ENCODE data around the gene GRIN2A.

Gene GRIN2A

DNA sequence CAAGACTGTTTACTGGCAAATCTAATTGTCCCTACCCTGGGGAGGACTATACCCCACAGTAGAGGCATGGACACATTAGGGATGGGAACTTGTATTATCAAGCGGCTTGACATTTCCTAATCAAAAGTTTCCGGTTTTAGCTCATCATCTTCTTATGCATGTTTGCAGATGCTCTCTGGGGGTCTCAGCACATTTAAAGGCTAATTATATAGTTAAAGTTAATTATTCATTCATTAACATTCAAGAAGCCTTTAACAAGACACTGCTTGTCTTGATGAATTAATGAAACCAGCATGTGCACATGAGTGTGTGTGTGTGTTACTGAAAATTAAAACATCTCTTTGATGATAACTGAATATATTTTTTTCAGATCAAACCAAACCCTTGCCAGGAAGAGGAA, 377.1 kb downstream of the GRIN2A start:
- DNase-seq, result no peak

DNA sequence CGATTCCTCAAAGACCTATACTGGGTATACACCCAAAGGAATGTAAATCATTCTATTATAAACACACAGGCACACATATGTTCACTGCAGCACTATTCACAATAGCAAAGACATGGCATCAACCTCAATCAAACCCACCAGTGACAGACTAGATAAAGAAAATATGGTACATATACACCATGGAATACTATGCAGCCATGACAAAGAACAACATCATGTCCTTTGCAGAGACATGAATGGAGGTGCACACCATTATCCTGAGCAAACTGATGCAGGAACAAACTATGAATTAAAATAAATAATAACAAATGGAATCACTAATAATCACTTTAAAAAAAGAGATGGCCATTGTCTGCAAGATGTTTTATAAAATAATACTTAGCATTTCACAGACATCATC, 380.1 kb downstream of the GRIN2A start:
- DNase-seq, result no peak

DNA sequence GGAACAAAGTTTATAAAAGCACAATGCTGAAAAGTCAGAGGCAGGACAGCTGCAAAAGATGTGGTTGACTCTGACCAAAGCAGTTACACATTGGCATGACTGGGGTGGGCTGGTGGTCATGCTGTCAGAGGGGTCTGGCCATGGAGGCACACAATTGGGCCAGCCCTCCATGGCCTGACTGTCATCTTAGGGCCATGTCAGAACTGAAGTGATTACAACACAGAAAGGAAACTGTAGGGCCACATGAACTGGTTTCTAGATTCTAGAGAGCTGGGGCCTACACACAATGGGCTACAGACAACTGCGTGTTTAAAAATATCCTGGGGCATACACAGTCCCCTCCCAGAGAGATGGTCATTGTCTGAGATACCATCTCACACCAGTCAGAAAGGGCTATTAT, 380.6 kb downstream of the GRIN2A start:
- DNase-seq, result no peak

DNA sequence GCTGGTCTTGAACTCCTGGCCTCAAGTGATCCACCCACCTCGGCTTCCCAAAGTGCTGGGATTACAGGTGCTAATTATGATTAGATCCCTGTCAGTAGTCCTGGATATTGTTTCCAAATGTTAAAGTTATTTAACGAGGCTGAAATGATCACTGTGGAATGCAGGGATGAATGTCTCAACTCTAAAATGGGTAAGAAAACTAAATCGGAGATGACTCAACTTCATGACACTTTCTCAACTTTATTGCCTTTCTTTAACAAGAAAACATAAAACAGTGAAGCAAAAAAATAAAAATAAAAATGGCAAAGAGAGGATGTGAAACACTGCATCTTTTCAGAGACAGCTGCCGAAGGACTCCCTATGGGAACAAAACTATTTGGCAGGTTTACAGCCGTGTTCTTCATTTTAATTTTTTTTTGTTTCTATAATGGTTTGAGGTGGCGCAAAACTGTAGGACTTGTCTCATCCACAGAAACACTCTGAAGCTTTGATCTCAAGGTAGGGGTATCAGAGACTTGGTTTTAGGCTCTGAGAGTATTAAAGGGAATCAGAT, 382.0 kb downstream of the GRIN2A start:
- no peak for DNase-seq

DNA sequence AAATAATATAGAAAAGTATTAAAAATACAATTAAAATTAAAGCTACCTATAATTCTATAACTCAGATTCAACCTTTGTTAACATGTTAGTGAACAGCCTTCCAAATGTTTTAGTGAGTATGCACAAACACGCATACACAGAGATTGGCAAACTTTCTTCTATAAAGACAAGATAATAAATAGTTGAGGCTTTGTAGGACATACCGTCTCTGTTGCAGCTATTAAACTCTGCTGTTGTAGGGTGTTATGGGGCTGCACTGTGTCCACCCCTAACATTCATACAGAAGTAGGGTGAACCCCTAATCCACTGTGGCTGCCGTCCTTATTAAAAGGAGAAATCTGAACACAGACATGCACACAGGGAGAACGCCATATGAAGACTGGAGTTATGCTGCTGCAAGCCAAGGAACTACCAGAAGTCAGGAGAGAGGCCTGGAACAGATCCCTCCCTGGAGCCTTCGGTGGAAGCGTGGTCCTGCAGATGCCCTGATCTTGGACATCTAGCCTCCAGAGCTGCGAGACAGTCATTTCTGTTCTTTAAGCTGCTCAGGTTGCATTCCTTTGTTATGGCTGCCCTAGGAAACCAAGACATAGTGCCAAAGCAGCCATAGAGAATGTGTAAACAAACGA, 383.2 kb downstream of the GRIN2A start:
- DNase-seq, result no peak

DNA sequence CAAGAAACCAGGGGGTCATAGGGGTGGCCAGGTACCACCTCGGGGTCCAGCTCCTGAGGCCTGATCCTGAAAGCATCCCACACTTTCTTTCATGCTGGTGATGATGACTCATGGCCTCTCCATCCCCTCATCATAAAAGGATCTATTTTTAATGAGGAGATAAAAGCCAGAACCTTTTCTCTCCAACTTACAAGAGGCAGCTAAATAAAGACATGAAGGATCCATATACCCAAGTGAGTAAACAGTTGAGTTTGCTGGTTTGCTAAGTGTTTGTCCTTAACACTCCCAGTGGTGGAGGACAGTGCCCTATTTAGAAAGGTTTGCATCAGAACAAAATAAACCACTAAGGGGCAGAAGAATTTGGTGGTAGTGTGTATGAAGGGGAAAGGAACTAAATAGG, 383.8 kb downstream of the GRIN2A start:
- no peak for DNase-seq

DNA sequence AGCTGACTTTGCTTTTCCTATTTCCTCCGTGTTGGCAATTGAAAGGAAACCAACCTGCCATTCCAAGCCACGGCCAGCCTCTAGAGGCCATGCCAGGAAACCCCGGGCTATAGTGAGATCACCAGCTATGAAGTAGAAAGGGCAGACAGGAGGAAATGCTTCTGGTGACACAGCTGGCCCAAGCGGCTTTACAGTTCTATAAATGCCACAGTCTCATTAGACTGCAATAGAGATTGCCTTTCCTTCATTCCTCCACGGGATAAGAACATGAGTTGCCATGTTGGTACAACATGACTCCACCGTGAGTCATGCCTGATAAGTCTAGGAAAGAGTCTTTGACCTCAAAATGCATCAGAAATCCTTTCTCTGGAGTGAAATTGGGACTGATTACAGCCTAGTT, 384.9 kb downstream of the GRIN2A start:
- DNase-seq, result no peak

DNA sequence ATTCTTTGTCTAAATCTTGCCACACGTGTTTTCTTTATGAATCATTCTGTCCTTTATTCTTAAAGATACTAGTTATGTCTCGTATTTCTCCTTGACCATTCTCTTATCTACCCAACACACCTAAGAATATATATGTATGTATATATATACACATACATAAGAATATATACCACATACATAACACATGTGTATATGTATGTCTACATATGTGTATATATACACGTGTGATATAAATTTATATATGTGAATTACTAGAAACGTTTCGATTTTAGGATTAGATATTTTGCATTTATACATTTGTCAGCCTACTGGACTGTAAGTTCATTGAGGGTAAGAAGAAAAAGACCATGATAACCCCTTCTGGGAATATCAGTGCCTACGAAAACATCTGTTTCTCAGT, 388.6 kb downstream of the GRIN2A start:
- no peak for DNase-seq

DNA sequence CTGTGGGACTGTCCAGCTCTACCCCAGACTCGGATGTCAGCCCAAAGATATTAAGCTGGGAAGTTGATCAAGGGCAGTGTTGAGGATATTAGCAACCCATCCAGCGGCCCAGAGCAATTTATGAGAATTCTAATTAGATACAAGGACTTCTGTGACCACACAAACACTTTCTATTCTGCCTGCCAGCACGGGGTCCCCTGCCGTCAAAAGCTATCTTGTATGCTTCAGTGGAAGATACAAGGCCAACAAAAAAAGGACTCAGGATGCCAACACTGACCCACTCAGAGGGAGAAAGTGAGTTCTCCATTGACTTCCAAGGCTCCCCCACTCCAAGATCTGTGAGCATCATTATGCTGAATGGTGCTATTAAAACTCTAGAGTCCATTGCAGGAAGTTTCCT, 390.7 kb downstream of the GRIN2A start:
- no peak for DNase-seq

DNA sequence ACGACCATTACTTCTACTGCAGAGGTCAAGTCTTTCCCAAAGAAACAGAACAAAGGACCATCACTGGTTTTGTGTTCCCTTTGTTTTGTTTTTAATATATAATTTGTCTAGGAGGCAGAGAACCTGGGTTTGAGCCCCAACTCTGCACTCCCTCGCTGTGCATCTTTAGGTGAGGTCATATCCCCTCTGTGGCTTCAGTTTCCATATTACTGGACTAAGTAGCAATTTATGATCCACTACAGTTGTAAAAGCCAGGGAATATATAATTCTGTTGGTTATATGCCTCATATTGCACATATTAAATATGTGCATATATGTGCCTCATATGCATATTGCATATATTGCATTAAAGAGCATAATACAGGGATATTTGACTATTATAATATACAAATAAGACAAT, 392.0 kb downstream of the GRIN2A start:
- DNase-seq, result no peak

DNA sequence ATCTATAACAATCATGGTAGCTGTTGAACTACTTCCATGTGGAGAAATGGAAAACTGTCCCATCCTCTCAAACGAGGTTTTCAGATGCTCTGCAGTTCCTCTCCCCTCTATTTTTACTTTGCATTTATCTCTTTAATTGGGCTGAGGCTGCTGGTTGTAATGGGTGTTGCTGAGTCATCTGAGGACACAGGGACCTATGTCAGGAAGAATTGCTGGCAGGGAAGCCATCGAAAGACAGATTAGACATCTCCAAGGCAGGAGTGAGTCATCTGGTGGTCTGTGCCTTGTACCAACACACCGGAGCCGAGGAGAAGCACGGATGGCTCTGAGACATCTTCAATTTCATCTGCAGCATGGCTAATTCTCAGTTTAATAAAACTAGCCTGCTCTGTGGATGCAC, 394.5 kb downstream of the GRIN2A start:
- no peak for DNase-seq

DNA sequence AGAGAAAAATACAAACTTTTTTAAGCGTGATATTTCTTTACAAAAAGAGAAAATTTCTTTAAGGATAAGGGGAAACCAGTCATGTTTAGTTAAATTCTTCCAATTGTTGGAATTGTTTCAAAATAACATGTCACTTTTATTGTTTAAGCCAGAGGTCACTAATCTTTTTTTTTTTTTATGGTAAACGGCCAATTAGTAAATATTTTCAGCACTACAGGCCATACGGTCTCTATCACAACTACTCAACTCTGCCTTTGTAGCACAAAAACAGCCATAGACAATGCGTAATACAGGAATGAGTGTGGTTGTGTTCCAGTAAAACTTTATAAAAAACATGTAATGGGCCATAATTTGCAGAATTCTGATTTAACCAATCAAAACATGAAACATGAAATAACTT, 401.4 kb downstream of the GRIN2A start:
- DNase-seq, result no peak

DNA sequence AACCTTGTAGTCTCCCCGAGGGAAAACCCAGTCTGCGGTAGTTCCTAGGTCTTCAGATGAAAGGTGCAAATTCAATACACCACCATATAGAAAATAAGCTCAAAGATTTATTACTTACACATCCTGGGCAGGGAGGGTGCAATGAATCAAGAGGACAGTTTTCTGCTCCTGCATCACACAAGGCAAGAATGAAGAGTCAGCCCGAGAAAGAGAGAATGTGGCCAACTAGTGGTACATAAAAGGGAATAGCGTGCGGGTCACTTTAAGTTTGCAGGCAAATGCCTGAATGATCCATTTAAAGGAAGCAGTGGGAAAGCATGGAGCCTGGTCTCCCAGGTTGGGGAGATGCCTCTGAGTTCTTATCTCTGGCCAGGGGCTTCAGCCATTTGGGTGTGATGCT, 403.4 kb downstream of the GRIN2A start:
- no peak for DNase-seq

DNA sequence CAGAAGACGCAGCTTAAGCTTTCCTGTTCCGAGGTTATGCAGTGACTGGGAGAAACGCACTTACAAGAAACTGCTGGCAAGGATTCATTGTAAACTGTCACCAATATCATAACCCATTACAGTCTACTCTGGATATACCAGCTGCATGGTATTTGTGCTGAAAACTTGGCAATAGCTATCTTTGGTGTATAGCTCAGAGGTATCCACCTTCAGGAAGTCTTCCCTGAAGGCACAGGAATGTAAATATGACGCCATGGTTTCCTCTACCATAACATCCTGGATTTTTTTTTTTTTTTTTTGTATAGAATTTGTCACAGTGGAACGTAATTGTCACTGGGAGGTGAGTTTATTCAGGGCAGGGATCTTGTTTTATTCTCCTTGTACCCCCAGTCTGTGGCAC, 406.2 kb downstream of the GRIN2A start:
- DNase-seq, result no peak

DNA sequence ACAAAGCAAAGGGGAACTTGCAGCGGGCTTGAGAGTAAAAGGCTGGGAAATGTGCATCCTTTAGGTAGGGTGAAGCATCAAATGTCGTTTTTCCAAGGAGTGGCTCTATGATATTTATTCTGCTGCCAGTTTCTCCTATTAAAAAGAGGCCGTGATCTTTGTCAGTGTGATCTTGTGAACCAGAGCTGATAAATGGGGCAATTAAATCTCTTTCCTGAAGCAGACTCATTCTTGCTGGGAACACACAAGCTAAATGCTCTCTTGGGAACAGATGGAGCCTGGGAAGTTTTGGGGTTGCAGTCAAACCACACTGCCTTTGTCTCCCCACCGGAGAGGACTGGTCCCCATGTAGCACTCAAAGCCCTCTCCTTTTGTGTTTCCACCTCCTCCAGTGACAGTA, 408.9 kb downstream of the GRIN2A start:
- DNase-seq, result no peak

DNA sequence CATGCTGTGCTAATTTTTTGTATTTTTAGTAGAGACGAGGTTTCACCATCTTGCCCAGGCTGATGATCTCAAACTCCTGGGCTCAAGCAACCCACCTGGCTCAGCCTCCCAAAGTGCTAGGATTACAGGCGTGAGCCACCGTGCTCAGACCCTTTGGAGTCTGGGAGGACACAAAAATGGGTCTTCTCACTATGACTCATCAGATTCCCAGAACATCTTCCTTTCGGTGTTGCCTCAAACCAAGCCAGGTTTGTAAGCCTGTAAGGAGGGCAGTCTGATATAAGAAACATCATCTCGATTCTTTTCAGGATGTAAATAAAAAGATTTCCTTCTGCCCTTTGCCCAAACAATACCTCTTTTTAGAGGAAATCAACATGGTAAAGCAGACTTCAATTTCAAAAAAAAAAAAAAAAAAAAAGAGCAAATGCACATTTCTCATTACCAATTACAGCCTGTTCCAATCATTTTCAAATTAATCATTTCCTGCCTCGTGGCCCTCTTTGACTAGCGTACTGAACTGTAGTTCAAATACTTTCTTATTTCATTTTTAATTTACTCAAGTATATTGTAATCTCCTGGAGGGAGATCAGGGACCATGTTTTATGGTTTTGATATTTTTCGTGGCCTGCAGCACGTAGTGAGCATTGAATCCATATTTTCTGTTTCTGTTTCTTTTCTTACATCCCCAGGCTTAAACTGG, 409.6 kb downstream of the GRIN2A start:
- no peak for DNase-seq

DNA sequence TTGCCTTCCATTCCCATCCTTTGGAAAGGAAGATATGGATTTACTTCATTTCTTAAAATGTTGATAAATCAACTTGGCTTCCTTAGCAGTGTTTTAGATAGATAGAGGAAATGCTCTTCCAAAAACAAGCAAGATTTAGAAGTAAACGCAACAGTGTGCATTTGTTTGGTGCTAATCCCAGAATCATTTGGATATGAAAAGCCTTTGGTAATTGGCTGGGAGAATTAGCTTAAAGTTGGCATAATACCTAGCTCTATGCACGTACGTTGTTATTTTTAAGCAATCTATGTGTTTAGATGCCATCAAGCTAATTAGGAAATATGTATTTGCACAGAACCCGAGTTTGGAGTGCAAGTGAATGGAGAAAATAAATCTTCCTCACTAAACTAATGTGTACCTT, 415.3 kb downstream of the GRIN2A start:
- no peak for DNase-seq

DNA sequence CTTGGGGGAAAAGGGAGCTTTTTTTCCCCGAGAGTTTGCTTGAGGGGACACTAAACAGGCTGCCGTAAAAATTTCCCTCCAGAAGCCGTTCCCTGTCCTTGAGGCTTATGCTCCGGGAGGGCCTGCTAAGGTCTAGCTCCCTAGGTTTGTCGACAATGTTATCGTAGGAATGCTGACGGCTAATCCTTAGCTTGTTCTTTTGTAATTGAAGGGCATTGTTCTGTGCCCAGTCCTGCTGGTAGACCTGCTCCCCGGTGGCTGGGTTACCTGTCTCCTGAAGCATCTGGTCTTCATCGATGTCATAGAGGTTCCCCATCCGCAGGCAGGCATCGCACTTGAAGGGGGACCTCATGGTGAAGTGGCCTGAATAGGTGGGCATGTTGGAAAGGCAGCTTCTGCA, 418.7 kb downstream of the GRIN2A start:
- DNase-seq, result no peak

DNA sequence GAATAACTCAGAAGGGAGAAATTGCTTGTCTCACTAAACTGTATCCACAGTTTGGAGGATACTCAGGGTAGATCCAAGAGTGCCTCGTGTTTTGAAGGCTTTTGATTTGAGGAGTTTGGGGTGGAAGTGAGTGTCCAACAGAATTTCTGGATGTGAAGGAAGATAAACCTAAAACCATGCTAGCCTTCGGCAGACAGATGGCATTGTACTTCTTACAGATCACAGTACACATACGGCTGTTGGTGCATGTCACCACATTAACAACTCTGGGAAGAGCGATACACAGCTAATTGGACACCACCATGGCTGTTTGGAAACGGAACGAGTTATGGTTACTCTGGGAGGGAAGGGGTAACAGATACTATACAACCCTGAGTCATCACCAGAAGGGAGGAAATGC, 420.4 kb downstream of the GRIN2A start:
- no peak for DNase-seq

DNA sequence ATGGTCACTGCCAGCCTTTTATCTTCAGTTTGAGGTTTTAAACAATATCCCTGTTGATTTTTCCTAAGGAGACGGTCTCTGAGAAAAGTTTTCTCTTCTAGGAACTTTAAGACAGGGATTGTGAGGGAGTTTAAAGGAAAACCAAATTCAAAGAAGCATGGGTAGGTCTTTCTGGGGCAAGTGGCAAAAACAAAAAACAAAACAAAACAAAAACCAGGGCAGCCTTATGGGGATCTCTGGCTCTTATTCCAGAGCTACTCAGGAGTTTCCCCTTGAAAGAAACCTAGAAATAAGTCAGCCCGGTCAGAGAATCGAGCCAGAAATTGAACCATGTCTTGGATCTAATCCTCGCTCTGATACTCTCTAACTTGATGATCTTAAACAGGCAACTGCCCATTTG, 424.5 kb downstream of the GRIN2A start:
- DNase-seq, result no peak

DNA sequence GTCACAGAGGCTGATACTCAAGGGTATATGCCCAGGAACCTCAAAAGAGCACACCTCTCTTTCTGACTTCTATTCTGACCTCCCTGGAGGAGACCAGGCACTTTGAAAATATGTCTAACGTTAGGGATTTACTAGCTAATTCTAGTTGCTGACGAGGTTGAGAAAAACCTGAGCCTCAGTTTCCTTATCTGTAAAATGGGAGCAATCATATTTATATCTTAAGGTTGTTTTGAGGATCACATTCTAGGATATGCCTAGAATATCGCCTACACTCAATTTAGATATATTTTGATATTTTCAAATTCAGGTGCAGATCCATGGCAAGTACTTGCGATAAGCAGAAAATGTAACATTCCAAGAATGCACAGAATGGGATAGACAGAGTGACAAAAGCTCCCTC, 425.8 kb downstream of the GRIN2A start:
- DNase-seq, result no peak

DNA sequence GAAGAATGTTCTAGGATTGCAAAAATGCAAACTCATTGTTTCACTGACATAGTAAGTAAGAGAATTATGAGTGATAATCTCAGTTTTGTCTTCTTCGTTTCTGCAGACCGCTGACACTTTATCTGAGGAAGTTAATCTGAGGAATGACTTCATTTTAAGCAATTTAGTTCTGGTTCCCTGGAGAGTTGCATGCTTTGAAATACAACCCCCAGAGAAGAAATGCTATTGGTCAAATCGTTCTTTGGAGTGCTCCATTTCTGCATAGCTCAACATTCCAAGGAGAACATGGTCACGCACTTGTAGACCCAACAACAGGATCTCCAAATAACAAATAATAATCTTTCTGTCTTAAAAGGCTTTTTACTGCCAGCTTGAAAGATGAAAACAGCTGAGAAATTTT, 427.1 kb downstream of the GRIN2A start:
- DNase-seq, result no peak

DNA sequence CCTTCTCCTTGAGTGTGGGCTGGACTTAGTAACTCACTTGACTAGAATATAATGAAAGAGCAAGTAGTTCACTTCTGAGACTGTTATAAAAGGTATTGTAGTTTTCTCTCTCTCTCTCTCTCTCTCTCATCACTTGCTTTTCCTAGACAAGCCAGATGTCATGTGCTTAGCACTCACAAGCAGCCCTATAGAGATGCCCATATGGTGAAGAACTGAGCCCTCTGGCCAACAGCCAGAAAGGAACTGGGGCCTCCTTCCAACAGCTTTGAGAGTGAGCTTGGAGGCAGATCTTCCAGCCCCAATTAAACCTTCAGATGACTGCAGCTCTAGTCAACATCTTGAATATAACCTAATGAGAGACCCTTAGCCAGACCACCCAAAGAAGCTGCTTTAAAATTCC, 440.5 kb downstream of the GRIN2A start:
- no peak for DNase-seq

DNA sequence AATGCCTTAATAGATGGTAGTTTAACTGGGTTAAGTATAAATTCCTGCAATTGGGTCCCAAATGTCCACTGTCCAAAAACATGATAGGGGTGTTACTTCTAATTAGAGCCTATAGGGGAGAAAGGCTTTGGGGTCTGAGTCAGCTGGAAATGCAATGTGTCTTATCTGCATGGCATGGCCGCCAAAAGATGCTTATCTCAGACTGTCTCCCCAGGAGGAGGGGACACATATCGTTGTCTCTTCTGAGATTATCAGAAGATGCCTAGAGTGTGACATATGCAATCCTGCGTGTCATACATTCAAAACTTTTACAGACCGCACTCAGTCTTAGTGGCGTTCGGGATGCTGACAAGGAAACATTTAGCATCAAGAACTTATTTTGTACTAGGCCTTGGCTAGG, 442.9 kb downstream of the GRIN2A start:
- DNase-seq, result no peak

DNA sequence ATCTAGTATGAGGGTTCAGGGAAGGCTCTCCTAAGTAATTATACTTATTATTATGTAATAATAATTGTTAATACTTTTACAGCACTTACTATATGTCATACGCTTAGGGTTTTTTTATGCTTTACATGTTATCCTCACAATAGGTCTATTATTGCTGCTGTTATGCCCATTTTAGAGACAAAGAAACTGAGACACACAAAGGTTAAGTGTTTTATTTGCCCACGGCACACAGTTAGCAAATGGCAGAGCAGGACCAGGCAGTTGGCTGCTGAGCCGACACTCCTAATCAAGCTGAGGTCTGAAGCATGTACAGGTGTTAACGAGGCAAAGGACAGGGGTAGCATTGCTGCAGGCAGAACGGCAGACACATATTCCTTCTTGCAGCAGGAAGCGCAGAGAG, 443.5 kb downstream of the GRIN2A start:
- no peak for DNase-seq

All from activated naive CD4-positive, alpha-beta T cell treated with Interleukin-2 at 50 U/mL for 16 hours (primary cell).